Effector memory CD4-positive, alpha-beta T cell (primary cell): ENCODE data around the gene CRB2.
"Not testable (repeated sequence)": the region's sequence is repeated elsewhere in the genome, so short reads cannot be mapped to it uniquely, and the experiment has no call there.

Source experiments
- DNase-seq, 3 donors: peaks; one replicate each; pipeline ENCODE4 v3.0.0-alpha.2; 2020
- H3K27ac ChIP-seq: 2 replicates; pipeline ENCODE4 v1.7.0; 2013; ENCODE audit warnings: mild to moderate bottlenecking, low read length, moderate library complexity; ENCODE audit not compliant: insufficient read depth, poor library complexity, severe bottlenecking
- H3K27me3 ChIP-seq: replicated peaks from 2 replicates; pipeline ENCODE4 v1.7.0; 2013; ENCODE audit warnings: mild to moderate bottlenecking, low read length; ENCODE audit not compliant: insufficient read depth, control insufficient read depth, poor library complexity, severe bottlenecking
- H3K36me3 ChIP-seq: 2 replicates; pipeline ENCODE4 v1.7.0; 2013; ENCODE audit warnings: mild to moderate bottlenecking, low read length, moderate library complexity; ENCODE audit not compliant: control insufficient read depth, insufficient read depth
- H3K4me1 ChIP-seq: 2 replicates; pipeline ENCODE4 v1.7.0; 2013; ENCODE audit warnings: low read length, mild to moderate bottlenecking; ENCODE audit not compliant: control insufficient read depth, insufficient read depth, poor library complexity, severe bottlenecking
- H3K4me3 ChIP-seq: 2 replicates; pipeline ENCODE4 v1.7.0; 2013; ENCODE audit warnings: low read length, low read depth, mild to moderate bottlenecking; ENCODE audit not compliant: insufficient read depth, poor library complexity, severe bottlenecking
- H3K9me3 ChIP-seq: 2 replicates; pipeline ENCODE4 v1.7.0; 2013; ENCODE audit warnings: mild to moderate bottlenecking, low read length, moderate library complexity; ENCODE audit not compliant: control insufficient read depth

Gene CRB2

DNA sequence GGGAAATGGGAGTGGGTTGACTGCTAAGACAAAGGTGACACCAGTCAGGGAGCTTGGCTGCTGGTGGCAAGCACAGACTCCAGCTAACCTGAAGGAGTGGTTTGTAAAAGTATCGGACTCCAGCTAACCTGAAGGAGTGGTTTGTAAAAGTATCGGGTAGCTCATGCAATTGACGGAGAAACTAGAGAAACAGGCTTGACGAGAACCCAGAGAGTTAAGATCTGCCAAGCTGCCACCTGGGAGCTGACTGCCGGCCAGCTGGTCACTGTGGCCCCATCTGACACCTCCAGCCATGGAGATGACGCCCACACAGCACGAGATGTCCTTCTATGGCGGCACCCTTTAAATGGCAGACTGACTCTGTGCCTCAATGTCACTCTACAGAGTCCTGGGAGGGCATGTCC is 28.3 kb upstream of the CRB2 start:
- H3K27ac ChIP-seq = no peak overlapping the region
- H3K27me3 ChIP-seq = no peaks in the 10 kb centered on the region
- no peak overlapping the region for H3K4me3 ChIP-seq
- H3K4me1 ChIP-seq = peaks cover 12% of the 10 kb centered on the region
- no peak for DNase-seq
- H3K36me3 ChIP-seq = no peaks in the 10 kb centered on the region
- no peaks in the 10 kb centered on the region for H3K9me3 ChIP-seq

DNA sequence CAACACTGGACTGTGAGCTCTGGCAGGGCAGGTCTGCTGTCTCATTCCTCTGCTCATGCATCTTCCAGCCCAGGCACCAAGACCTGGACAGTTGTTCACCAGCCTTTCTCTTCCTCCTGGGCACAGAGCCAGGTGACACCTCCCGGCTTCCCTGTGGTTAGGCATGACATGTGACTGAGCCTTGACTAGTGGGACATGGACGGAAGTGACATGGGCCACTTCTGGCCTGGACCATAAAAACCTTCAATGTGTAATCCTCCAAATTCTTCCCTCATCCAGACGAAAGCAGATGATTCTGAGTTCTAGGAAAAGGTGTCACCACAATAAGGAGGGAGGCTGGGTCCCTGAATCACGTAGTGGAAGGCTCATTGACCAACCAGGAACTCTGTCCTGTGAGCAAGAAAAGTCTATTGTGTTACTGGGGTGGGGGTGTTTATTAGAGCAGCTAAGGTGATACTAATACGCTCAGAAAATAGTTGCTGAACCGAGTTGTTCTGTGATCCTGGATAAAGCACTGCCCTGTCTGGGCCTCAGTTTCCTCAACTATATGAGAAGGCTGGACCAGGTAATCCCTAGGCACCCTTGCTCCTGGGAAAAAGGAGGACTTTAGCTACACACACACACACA is 26.6 kb upstream of the CRB2 start:
- Histone ChIP-seq H3K4me3 (no peak overlapping the region), H3K9me3 (no peaks in the 10 kb centered on the region), H3K4me1 (no peaks in the 10 kb centered on the region), H3K27ac (no peak overlapping the region), H3K27me3 (no peaks in the 10 kb centered on the region), H3K36me3 (no peaks in the 10 kb centered on the region)
- DNase-seq = no peak

DNA sequence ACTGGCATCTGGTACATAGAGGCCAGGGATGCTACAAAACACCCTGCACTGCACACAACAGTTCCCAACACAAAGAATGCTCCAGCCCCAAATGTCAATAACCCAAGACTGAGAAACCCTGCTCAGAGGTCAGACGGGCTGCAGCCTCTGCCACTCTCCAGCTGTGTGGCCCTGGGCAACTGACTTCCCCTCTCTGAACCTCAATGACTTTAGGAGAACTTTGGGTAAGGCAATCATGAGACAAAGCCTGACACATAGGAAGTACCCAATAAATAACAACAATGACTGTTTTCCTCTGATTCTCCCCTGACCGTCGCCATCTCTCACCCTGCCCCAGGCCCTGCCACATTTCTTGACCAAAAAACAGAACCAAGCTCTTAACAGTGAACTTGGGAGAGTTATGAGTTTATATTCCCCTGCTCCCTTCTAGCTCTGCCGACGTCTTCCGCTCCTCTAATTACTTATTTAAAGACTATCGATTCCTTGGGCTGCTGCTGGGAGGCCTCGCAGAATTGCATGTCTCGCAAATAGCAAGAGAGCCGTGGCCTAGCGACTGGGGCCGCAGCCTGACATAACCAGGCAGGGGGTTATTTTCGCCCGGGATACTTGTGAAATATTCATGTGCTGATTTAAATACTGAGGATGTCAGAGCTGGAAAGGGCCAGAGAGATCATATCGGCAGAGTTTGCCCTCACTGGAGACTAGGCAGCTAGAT is 24.5 kb upstream of the CRB2 start:
- Histone ChIP-seq H3K4me3 (no peak overlapping the region), H3K27me3 (no peaks in the 10 kb centered on the region), H3K27ac (no peak overlapping the region), H3K9me3 (no peaks in the 10 kb centered on the region), H3K4me1 (no peaks in the 10 kb centered on the region), H3K36me3 (no peaks in the 10 kb centered on the region)
- DNase-seq = no peak

DNA sequence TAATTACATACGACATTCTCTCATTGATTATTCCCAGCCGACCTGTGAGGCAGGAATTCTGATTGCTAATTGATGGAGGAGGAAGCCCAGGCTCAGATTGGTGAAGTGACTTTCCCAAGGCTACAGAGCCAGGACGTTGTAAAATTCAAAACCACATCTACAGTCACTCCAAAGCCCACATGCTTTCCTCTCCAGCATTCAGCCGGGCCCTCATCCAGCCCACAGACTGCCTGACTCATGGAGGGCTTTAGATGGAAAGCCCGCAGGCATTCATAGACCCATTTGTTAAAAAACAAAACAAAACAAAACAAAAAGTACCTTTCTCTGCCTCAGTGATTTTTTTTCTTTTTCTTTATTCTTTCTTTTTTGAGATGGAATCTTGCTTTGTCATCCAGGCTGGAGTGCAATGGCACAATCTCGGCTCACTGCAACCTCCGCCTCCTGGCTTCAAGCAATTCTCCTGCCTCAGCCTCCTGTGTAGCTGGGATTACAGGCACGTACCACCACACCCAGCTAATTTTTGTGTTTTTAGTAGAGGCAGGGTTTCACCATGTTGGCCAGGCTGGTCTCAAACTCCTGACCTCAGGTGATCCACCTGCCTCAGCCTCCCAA is 22.8 kb upstream of the CRB2 start:
- not testable (repeated sequence) for H3K9me3 ChIP-seq, H3K27me3 ChIP-seq, H3K4me1 ChIP-seq, H3K36me3 ChIP-seq, H3K4me3 ChIP-seq, DNase-seq, H3K27ac ChIP-seq

DNA sequence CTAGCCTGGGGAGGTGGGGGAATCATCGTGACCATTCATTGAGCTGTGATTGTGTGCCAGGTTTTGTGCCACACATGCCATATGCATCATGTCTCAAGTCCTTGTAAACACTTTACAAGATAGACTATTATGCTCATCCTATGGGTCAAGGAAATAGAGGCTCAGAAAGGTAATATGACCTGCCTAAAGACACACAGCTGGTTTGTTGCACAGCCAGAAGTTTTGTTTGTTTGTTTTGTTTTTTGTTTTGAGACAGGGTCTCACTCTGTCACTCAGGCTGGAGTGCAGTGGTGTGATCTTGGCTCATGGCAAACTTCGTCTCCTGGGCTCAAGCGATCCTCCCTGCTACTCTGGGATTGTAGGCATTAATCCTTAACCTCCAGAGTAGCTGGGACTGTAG is 21.4 kb upstream of the CRB2 start:
- Histone ChIP-seq H3K27ac (no peak overlapping the region), H3K9me3 (no peaks in the 10 kb centered on the region), H3K27me3 (no peaks in the 10 kb centered on the region), H3K36me3 (no peaks in the 10 kb centered on the region), H3K4me1 (peaks cover 3% of the 10 kb centered on the region), H3K4me3 (no peak overlapping the region)
- DNase-seq = no peak

DNA sequence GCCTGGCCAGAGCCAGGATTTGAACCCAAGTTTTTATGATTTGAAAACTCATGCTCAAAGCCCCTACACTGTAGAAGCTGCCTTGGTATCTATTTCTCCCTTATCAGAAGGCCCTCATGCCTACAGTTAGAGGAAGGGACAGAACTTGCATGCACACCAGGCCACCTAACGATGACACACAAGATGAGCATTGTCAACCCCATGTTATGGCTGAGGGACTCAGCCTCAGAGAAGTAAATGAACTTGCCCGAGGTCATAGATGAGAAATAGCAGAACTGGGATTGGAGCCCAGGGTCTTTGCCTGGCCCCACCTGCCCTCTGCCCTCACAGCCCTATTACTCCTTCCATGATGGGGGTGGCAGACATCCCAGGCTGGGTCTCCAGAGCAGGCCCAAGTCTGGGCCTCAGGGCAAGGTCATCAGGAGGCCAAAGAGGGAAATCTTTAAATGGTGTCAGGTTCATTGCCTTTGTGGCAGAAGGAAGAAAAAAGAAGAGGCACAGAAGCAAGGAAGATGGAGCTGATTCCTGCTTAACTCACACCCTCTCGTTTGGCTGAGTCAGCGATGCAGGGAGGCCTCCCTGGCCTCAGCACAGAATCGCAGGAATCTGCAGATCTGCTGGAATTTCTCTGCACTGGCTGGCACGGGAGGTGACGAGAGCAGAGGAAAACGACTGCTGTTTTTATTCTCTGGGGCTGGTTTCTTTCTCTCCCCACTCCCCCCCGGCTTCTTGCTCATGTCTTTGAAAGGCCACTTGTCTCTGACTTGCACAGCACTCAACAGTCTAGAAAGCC is 20.6 kb upstream of the CRB2 start:
- Histone ChIP-seq H3K27me3 (no peaks in the 10 kb centered on the region), H3K4me1 (peaks cover 11% of the 10 kb centered on the region), H3K27ac (no peak overlapping the region), H3K9me3 (no peaks in the 10 kb centered on the region), H3K36me3 (no peaks in the 10 kb centered on the region), H3K4me3 (no peak overlapping the region)
- no peak for DNase-seq

DNA sequence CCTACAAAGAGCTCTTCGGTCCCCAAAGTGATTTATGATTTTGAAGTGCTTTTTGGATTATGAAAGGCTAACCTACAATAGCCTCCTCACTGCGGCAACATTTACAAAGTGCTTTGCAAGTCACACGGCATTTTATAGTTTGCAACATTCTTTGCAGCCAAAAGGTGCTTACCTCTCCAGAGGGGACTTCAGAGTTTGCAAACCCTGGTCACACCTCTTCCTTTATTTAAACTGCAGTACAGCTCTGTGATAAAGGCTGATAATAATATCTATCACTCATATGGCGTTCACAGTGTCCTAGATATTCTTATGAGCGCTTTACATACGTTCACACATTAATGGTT is 20.0 kb upstream of the CRB2 start:
- Histone ChIP-seq H3K27me3 (no peaks in the 10 kb centered on the region), H3K9me3 (no peaks in the 10 kb centered on the region), H3K4me1 (peaks cover 12% of the 10 kb centered on the region), H3K4me3 (no peak overlapping the region), H3K36me3 (no peaks in the 10 kb centered on the region), H3K27ac (no peak overlapping the region)
- DNase-seq = no peak

DNA sequence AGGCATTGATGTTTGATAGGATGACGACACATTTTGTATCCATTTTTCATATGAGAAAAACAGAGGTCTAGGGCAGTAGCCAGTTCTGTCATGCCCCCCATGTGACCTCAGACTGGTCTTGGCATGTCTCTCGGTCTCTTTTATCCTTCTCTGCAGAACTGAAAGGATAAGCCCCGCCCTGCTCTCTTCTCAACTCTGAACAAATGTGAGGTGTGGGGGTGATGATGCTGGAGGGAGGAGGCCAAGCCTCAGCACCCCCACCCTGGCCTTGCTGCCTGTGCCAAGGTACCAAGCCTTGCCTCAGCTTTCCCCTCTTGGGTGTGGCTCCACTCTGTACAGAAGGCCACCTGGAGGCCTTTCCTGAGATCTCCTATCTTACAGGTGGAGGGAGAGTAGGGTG is 19.5 kb upstream of the CRB2 start:
- DNase-seq = no peak
- no peaks in the 10 kb centered on the region for H3K9me3 ChIP-seq
- peaks cover 12% of the 10 kb centered on the region for H3K4me1 ChIP-seq
- no peaks in the 10 kb centered on the region for H3K27me3 ChIP-seq
- H3K27ac ChIP-seq = no peak overlapping the region
- H3K36me3 ChIP-seq = no peaks in the 10 kb centered on the region
- no peak overlapping the region for H3K4me3 ChIP-seq

DNA sequence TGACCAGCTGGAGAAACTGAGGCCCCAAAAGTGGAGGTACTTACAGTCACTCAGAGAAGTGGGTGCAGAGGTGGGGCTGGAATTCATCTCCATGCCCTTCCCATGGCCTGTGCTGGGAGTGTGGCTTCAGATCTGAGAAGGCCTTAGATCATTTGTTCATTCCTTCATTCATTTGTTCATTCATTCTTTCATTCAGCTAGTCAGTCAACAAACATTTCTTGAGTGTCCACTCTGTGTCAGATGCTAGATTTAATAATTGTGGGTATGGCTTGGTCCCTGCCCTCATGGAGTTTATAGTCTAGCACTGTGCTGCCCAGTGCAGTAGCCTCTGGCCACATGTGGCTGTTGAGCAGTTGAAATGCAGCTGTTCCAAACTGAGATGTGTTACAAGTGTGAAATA is 19.0 kb upstream of the CRB2 start:
- no peak overlapping the region for H3K27ac ChIP-seq
- H3K4me3 ChIP-seq = no peak overlapping the region
- peaks cover 12% of the 10 kb centered on the region for H3K4me1 ChIP-seq
- no peaks in the 10 kb centered on the region for H3K36me3 ChIP-seq
- H3K27me3 ChIP-seq = no peaks in the 10 kb centered on the region
- DNase-seq = no peak
- H3K9me3 ChIP-seq = no peaks in the 10 kb centered on the region

DNA sequence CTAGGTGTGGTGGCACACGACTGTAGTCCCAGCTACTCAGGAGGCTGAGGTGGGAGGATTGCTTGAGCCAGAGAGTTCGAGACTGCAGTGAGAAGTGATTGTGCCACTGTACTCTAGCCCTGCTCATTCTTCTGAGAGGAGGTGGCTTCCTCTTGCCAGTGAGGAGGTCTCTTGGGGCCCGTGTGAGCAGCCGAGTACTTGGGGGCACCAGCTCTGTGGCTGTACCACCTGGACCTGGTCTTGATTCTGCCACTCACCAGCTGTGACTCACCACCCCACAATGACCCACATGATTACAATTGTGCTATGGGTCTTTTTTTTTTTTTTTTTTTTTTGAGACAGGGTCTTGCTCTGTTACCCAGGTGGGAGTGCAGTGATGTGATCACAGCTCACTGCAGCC is 18.0 kb upstream of the CRB2 start:
- H3K4me1 ChIP-seq = peaks cover 12% of the 10 kb centered on the region
- no peak overlapping the region for H3K4me3 ChIP-seq
- no peak overlapping the region for H3K27ac ChIP-seq
- DNase-seq = no peak
- H3K9me3 ChIP-seq = no peaks in the 10 kb centered on the region
- H3K27me3 ChIP-seq = no peaks in the 10 kb centered on the region
- H3K36me3 ChIP-seq = no peaks in the 10 kb centered on the region
